C1 segment of cervical spinal cord (tissue), 14 donors: ENCODE data around the gene NKD1.
A peak's percentile ranks its signal among the peaks of the same experiment; 100 is the strongest.

Experiments
- DNase-seq, 14 donors: peaks; one replicate each; lab custom pipeline; 2025; lab: John Stamatoyannopoulos, UW

The NKD1 gene

GRCh38 chr16:50629334-50629733, 81.1 kb downstream of the NKD1 start:
- DNase-seq, result no peak

- no peak for DNase-seq
Observed at GRCh38 chr16:50630394-50631020, 82.3 kb downstream of the NKD1 start.

DNA sequence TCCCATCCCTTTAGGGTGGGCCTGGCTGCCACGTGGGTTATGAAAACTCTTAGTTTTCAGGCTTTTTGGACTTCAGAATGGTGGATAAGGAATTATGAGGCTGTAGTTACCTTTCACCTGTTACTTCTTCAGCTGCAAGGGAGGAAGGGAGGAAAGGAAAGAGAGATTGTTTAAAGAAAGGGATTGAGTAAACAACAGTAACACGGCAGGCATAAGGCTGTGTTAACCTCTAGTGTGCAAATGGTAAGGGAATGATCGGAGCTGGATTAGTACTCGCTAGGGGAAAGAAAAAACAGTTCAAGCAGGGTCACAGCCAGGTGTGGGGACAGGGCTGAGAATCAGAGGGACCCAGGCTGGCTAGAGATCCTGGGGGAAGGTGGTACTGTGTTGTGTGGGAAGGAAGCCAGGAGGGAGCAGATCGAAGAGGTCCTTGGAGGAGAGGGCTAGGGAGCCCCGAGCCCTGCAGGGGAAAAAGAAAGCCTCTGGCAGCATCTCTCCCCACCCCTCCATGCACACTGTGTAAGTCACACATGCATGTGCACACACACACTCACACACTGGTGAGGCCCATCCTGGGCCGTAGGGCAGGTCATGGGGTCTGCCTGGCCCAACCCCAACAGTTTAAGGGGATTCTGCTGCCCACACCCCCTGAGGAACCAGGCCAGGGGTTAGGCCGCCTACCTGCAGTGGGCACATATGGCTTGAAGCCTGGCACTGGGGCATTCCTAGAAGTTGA, 83.2 kb downstream of the NKD1 start:
- DNase-seq, result no peak

DNA sequence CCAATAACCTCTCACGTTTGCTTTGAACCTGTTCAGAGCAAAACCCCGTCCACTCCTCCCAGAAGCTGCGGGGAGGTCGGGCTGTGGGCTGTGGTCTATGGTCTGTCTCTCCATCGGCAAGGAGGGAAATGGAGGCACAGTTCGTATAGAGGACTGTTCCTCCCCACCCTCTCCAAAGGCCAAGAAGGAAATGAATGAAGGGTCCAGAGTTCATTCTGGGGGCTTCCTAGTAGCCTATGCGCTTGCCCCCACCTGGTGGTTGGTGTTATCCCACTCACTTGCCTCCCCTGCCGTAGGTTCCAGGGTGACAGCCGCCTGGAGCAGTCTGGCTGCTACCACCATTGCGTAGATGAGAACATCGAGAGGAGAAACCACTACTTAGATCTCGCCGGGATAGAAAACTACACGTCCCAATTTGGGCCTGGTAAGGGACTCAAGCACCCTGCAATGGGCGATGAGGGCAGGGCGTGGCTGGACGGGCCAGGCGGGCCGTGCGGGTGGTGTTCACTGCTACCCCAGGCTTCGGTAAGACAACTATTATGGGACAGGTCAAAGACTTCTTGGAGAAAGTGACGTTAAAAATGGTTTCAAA, 83.9 kb downstream of the NKD1 start:
- DNase-seq, result no peak

GRCh38 chr16:50632927-50633800, 85.0 kb downstream of the NKD1 start:
- DNase-seq, result no peak

DNA sequence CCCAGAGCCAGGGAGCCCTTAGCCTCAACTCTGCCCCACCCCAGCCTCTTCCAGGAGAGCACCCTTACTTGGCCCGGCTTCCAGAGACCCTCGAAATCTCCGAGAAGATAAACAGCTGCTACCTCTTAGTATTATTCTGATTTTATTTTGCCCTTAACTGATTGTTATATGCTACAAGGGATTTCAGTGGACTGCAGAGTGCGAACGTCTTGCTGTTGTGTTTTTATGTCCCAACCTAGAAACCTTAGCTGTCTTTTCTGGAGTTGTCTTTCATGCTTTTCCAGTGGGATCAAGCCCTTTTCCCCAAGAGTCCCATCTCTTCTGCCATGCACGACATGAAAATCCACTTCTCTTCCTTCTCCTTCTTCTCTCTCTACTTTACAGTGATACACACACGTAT, 85.9 kb downstream of the NKD1 start:
- no peak for DNase-seq

DNA sequence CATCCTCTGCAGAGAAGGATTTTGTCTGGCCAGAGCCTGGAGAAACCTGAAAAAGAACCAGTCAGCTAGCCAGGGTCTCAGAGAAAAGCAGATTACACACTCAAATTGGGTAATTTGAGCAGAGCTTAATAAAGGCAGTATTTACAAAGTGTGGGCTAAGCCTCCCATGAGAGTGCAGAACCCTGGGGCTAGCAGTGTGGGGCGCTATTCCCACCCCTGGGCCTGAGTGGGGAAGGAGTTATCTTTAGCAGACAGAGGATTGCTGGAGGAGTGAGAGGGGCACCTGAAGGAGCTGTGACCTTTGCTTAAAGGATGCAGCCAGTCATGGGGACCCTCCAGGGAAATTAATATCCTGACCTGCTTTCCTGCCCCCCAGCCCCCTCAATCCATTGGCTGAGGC, 86.8 kb downstream of the NKD1 start:
- no peak for DNase-seq

DNA sequence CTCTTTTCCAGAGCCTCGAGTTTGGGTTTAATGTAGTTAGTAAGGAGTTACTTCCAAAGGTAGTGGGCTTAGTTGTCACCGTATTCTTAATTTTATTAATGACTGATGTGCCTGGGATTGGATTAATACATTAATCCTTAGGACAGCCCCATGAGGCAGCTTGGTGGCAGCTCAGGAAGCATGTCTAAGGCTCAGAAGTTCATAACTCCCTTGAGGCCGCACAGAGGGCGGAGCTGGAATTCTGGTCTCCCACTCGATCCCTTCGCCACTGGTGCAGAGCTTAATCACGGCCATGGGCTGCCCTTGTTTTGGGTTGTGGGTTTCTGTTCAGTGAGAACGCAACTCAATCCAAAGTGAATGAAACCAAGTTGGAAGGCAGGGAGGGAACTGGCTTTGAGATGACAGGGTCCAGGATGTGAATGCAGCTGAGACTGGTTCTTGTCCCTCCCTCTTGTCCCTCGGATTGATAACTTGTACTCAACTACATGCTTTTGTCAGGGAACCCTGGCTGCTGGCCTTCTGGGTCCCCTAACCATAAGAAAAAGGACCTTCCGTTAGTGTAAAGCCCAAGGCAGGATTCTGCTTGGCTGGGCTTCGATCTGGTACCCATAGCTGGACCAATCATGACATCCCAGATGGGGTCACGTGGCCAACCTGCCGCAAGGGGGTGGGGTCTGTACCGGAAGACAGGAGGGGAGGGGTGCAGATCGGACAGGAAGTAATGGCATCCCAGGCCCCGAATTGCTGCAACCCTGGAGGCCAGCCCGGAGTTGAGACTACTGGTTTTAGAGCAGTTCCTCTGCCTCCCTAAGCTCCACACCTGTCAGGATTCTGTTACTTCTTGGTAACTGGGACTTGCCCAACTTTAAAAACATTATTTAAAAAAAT, 87.6 kb downstream of the NKD1 start:
- DNase-seq, result no peak

- no peak for DNase-seq
Observed at GRCh38 chr16:50636753-50637374, 88.7 kb downstream of the NKD1 start.

- DNase-seq, result no peak
Observed at GRCh38 chr16:50637716-50638602, 89.8 kb downstream of the NKD1 start.

GRCh38 chr16:50638816-50639670, 90.8 kb downstream of the NKD1 start:
- DNase-seq, result no peak

DNA sequence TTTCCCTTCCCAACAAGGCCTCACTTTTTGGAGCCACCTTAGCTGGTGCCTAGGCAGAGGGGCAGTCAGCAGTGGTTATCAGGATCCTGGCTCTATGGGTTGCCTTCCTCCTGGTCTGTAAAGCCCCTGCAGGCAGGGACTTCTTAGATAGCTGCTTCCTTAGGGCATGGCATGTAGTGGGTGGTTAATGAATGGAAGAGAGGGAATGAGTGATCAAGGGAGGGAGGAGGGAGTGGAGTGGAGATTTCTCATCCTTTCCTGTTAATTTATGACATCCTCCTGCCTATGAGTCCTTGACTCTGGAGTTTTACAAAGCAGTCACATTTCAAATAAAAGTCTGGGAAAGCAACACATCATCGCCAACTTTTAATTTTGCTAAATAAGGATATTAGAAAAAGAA, 92.2 kb downstream of the NKD1 start:
- no peak for DNase-seq

GRCh38 chr16:50640919-50641817, 93.0 kb downstream of the NKD1 start:
- no peak for DNase-seq

GRCh38 chr16:50641818-50642187, 93.6 kb downstream of the NKD1 start:
- no peak for DNase-seq

DNA sequence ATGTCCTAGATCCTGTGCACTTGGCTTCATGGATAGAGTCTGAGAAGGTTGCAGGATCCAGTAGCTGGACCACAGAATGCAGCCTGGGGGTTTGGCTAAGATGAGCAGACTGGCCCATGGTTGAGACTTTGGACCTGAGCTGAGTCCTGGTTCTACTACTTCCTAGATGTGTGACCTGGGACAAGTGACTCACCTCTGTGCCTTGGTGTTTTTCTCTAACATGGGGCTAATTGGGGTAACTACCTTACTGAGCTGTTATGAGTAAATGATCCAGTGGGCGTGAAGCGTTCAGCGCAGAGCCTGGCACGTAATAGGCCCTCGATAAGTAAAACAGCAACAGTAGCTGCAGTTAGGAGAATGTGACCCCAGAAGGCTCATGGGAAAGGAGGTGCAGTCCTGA, 94.2 kb downstream of the NKD1 start:
- DNase-seq, result no peak

DNA sequence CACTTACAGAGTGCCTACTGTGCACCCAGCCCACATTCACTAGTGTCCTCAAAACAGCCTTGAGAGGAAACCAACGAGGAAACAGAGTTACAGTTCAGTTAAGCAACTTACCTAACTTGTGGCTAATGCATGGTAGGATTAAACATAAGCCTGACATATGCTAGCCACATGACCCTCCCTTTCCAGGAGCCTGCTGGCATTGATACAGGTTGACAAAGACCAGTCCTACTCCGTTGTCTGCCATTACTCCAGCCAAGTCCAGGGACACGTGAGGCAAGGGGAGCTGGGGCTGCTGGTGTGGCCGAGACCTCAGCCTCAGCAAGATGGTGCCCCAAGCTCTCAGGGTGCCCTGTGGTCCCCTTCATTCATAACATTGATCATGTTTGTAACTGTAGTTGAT, 95.0 kb downstream of the NKD1 start:
- no peak for DNase-seq

DNA sequence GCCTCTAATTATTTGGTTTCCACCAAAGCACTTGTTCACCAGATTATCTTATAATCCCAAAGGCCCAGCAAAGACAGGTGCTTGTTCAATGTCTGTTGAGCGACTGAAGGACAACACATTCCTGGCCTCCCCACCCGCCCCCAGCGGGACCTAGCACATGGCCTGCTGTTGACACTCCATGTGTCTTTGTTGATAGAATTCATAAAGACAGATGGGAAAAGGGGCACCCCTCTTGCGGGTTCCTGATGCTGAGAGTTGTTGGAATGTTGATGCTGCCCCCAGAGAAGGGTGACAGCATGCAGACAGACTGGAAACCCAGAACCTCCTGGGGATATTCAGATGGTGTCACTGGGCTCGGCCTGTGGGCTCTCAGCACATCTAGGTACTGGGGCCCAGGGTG, 96.0 kb downstream of the NKD1 start:
- DNase-seq, result no peak

GRCh38 chr16:50644729-50645128, 96.5 kb downstream of the NKD1 start:
- DNase-seq, result peak in 7 of 14 donors; percentile 12 to 30 (median 15)
